Measurements from ENCODE around the gene DTYMK. TPM values are rescaled to one million over a fixed set of nuclear protein-coding genes. Genes with fewer than 3 reads are reported as not detected.

The DTYMK gene
- polyA plus RNA-seq, 1 of the 3 experiments (the other 2 are of a cell fraction): 51.1 TPM

- TF ChIP-seq NFIC (IDR thresholded peaks at IDR 0.05; ENCODE audit: borderline replicate concordance) (no peak), TCF12 (IDR thresholded peaks at IDR 0.05) (no peak)
Measured at GRCh38 chr2:241736111-241736510, 49.5 kb upstream of the DTYMK start (continued).

DNA sequence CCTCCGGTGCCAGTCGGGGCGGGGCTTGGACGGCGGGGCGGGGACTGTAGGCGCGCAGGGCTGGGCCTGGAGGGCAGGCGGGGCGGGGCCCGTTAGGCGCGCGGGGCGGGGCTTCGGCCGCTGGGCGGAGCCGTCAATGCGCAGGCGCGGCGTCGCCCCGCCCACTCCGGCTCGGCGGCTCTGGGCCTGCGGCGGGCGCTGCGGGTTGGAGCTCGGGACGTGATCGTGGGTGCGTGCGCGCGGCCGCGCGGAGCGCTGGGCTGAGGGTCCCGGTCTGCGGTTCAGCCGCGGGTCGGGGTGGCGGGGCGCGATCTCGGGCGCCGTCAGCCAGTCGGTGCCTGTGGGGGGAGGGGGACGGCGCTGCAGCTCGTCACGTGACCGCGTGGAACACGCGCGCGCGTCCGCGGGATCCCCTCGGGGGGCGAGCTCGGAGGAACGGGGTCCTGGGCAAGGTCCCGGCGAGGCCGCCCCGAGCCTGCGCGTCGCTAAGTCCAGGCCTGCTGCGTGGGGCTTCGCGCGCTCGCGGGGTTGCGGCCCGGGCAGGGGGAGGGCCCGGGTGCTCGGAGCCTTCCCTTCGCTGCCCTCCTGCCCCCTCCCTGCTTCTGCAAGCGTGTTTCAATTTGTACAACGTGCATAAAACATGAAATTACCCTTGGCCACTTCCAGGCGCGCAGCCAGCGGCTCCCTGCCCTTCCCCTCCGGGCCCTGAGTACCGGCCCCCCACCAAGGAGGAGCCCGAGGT lies 48.0 kb upstream of the DTYMK start, which contains the start of gene D2HGDH:
D2HGDH (plus strand) TSS at position 164 of the 742 bp plus-strand sequence. CDS start 595 bp downstream, outside the sequence.
- Histone ChIP-seq H3K9me3 (no peaks in the 10 kb centered on the region), H3K4me1 (ENCODE audit: control insufficient read depth in 1 of 2, insufficient read depth in 2 of 2, low read depth in 1 of 2, low read length in 1 of 2) (no peaks in the 10 kb centered on the region; a peak in 1 of 4 replicates), H3K79me2 (ENCODE audit: insufficient read depth) (peaks cover 32% of the 10 kb centered on the region; the same call in 1 of the 2 replicates), H2AFZ (ENCODE audit: low read depth) (peak within 1 kb of the TSS; percentile 81), H3K4me3 (ENCODE audit: low read depth in 2 of 2, low read length in 1 of 2) (peak within 1 kb of the TSS; percentile 75 to 85), H3K27me3 (ENCODE audit: insufficient read depth) (no peaks in the 10 kb centered on the region), H3K9ac (peak within 1 kb of the TSS; percentile 77), H3K9me2 (no peaks in the 10 kb centered on the region), H4K20me1 (ENCODE audit: insufficient read depth) (peaks cover 10% of the 10 kb centered on the region; the same call in 1 of the 2 replicates), H3K36me3 (replicated peaks in 1 of 2; ENCODE audit: control insufficient read depth in 1 of 2, insufficient read depth in 2 of 2, low read length in 1 of 2) (peaks cover 4 to 7% of the 10 kb centered on the region in 2 experiments), H3K4me2 (peak within 1 kb of the TSS; percentile 99), H3K27ac (ENCODE audit: low read depth in 2 of 2, low read length in 1 of 2) (peak within 1 kb of the TSS; percentile 71 to 88), H3F3A (replicated peaks; ENCODE audit: insufficient read depth) (no peaks in the 10 kb centered on the region)
- CTCF ChIA-PET: interaction anchor here (0.8 to 4.7 kb wide), 18 partner anchors 10 to 143 kb away, joined by 3 to 37 read pairs (median 4); partner anchors contain the start of gene ING5
- DNase-seq: peak; percentile 99
- POLR2A ChIA-PET: interaction anchor here (0.6 to 2.3 kb wide), 8 partner anchors 25 to 367 kb away, joined by 3 to 14 read pairs (median 4); partner anchors contain the start of genes ING5 and RTP5
- 0% methylated on average over 25 of the region's 98 CpGs for WGBS (ENCODE audit: low lambda C conversion rate)
- TF ChIP-seq RXRA (IDR thresholded peaks at IDR 0.05; ENCODE audit: borderline replicate concordance, low read depth) (no peak), TAF1 (IDR thresholded peaks at IDR 0.05; ENCODE audit: borderline replicate concordance, low read depth, low read length) (peak; percentile 34; the same call in 1 of the 2 replicates), SIN3A (IDR thresholded peaks at IDR 0.05; ENCODE audit: borderline replicate concordance, low read depth, low read length) (0 out of 2 replicates have a peak, but pooled peaks have one; percentile 12), USF1 (IDR thresholded peaks at IDR 0.05; ENCODE audit: borderline replicate concordance, low read depth) (peak; percentile 92), NRF1 (IDR thresholded peaks at IDR 0.05; ENCODE audit: low read depth, low read length) (peak; percentile 78), POLR2AphosphoS5 (IDR thresholded peaks at IDR 0.05; ENCODE audit: low read depth, low read length) (peak; percentile 74)
- TF ChIP-seq, protein P1, sequence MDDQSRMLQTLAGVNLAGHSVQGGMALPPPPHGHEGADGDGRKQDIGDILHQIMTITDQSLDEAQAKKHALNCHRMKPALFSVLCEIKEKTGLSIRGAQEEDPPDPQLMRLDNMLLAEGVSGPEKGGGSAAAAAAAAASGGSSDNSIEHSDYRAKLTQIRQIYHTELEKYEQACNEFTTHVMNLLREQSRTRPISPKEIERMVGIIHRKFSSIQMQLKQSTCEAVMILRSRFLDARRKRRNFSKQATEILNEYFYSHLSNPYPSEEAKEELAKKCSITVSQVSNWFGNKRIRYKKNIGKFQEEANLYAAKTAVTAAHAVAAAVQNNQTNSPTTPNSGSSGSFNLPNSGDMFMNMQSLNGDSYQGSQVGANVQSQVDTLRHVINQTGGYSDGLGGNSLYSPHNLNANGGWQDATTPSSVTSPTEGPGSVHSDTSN (IDR thresholded peaks at IDR 0.05): no peak
- TF ChIP-seq, protein P2, sequence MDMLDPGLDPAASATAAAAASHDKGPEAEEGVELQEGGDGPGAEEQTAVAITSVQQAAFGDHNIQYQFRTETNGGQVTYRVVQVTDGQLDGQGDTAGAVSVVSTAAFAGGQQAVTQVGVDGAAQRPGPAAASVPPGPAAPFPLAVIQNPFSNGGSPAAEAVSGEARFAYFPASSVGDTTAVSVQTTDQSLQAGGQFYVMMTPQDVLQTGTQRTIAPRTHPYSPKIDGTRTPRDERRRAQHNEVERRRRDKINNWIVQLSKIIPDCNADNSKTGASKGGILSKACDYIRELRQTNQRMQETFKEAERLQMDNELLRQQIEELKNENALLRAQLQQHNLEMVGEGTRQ (IDR thresholded peaks at IDR 0.05; ENCODE audit: borderline replicate concordance, low read depth, low read length): peak; percentile 66
